Esophagus squamous epithelium (tissue), 4 donors: ENCODE results near the gene FAP.

ENCODE experiments used
- CTCF ChIP-seq, 6 experiments: fragments of 450-650 bp in 4 of 6; fragments of 200-600 bp in 2 of 6; sonication (generic) in 2 of 6; IDR thresholded peaks; one replicate each; pipeline ENCODE4 v1.5.1; 2016 to 2019; ENCODE audit warnings: antibody characterized with exemption in 6 of 6, mild to moderate bottlenecking in 4 of 6, moderate library complexity in 4 of 6
- POLR2A ChIP-seq, 4 donors: fragments of 450-650 bp; IDR thresholded peaks; one replicate each; pipeline ENCODE4 v1.6.1; 2017; ENCODE audit warnings: antibody characterized with exemption in 4 of 4, mild to moderate bottlenecking in 4 of 4, moderate library complexity in 3 of 4

GRCh38 chr2:162202203-162202602 is 41.0 kb downstream of the FAP start:
- TF ChIP-seq CTCF (IDR thresholded peaks at IDR 0.05) (no peak), POLR2A (IDR thresholded peaks at IDR 0.05) (no peak)
